NT2/D1 (cell line): ENCODE data around the gene MRPS5.

Experiments used
- SUZ12 ChIP-seq: IDR thresholded peaks from 2 replicates; pipeline ENCODE4 v1.6.1; 2011; ENCODE audit not compliant: insufficient read length, insufficient read depth; ENCODE audit errors: extremely low read depth
- YY1 ChIP-seq: IDR thresholded peaks from 2 replicates; pipeline ENCODE4 v1.6.1; 2011; ENCODE audit not compliant: insufficient read length, insufficient read depth
- ZNF274 ChIP-seq: IDR thresholded peaks from 2 replicates; pipeline ENCODE4 v1.6.1; 2011; ENCODE audit warnings: mild to moderate bottlenecking, low read depth, low read length

DNA sequence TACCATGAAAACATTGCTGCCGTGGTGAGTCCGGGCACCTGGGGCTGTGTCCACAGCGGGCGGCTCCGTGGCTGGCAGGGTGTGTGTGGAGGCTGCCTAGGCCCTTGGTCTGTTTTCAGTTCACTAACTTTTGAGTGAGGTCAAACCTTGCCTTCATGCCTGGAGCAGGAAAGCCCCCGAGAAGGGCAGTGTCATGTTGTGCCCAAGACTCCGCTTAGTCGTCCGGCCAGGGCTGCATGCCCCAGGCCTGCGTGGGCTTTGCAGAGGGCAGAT, 72.0 kb downstream of the MRPS5 start:
- no peak for TF ChIP-seq YY1
- TF ChIP-seq ZNF274 = no peak
- no peak for TF ChIP-seq SUZ12
